ENCODE data around the gene XRN1. TPM values are rescaled to one million over a fixed set of nuclear protein-coding genes. Genes with fewer than 3 reads are reported as not detected.

Gene XRN1
- total and polyA plus RNA-seq, 10 of the 15 experiments (the other 5 are each of a cell fraction or from before 2014, with no cell fraction given): 1.7 to 38.8 (median 15.5) TPM

- TF ChIP-seq TARDBP (IDR thresholded peaks at IDR 0.05; ENCODE audit: borderline replicate concordance) (no peak), CHD4 (IDR thresholded peaks at IDR 0.05) (no peak)
Measured at GRCh38 chr3:142282503-142282902, 165.3 kb downstream of the XRN1 start (continued).

GRCh38 chr3:142281474-142281873 is 166.4 kb downstream of the XRN1 start:
- no peaks in the 10 kb centered on the region for H4K20me1 ChIP-seq (ENCODE audit: control insufficient read depth, insufficient read depth)
- no peak overlapping the region for H2AFZ ChIP-seq (ENCODE audit: control insufficient read depth, low read depth, low read length)
- H3K4me1 ChIP-seq (ENCODE audit: control insufficient read depth, insufficient read depth, low read length): no peaks in the 10 kb centered on the region; the same call in 1 of the 2 replicates
- H3K36me3 ChIP-seq (ENCODE audit: control insufficient read depth in 2 of 2, insufficient read depth in 2 of 2, low read length in 1 of 2): no peaks in the 10 kb centered on the region
- no TSS peak for BruUV-seq (replicated peaks)
- ChIA-PET POLR2A (no interaction called here), CTCF (interaction anchor here (0.8 to 4.9 kb wide), 5 partner anchors 156 to 319 kb away, joined by 3 to 43 read pairs (median 3); no protein-coding TSS in a partner anchor), RAD21 (ENCODE audit: unreplicated experiment) (interaction anchor here (1.2 to 2.6 kb wide), 2 partner anchors 156 to 259 kb away, joined by 3 to 12 read pairs; no protein-coding TSS in a partner anchor), SMC1A (ENCODE audit: uncharacterized antibody, unreplicated experiment) (interaction anchor here (0.6 to 1.7 kb wide), 4 partner anchors 101 to 601 kb away, joined by 3 to 8 read pairs (median 3); no protein-coding TSS in a partner anchor)
- intact Hi-C loops (cut with micrococcal nuclease; ENCODE audit: unreplicated experiment) (loop anchor here (2.0 to 5.0 kb wide), 3 partner anchors 101 to 809 kb away; partner anchors contain the start of gene RNF7), in situ Hi-C loops (cut with MboI) (loop anchor here (5.0 kb wide), 1 partner anchor 319 kb away; no protein-coding TSS in a partner anchor)
- no peak overlapping the region for H3K4me2 ChIP-seq (ENCODE audit: control insufficient read depth, insufficient read depth)
- no peak overlapping the region for H3K27ac ChIP-seq (ENCODE audit: control insufficient read depth, insufficient read depth)
- H3K79me2 ChIP-seq (ENCODE audit: control insufficient read depth, insufficient read depth, low read length): no peaks in the 10 kb centered on the region
- 47% methylated on average over 1 of the region's 1 CpG for WGBS (ENCODE audit: insufficient coverage, insufficient replicate concordance, low lambda C conversion rate, missing lambda C conversion rate)
- H3K27me3 ChIP-seq (replicated peaks in 1 of 2; ENCODE audit: control insufficient read depth in 2 of 2, insufficient read depth in 2 of 2, low read length in 1 of 2): no peaks in the 10 kb centered on the region
- no peak for FAIRE-seq
- no peaks in the 10 kb centered on the region for H3K9me3 ChIP-seq (replicated peaks; ENCODE audit: control insufficient read depth, insufficient read depth, low read length)
- DNase-seq (ENCODE audit: low read depth, low spot score): no peak
- no peak for TF ChIP-seq CBX5 (IDR thresholded peaks at IDR 0.05; ENCODE audit: low read depth)
- no peak for TF ChIP-seq MAX (IDR thresholded peaks at IDR 0.05; ENCODE audit: low read depth, low read length)
- TF ChIP-seq HDAC6 (IDR thresholded peaks at IDR 0.05; ENCODE audit: unreplicated experiment): no peak
- no peak for TF ChIP-seq POU2F2 (IDR thresholded peaks at IDR 0.05; ENCODE audit: borderline replicate concordance, low read depth, low read length)
- no peak for TF ChIP-seq TBL1XR1 (IDR thresholded peaks at IDR 0.05; ENCODE audit: low read depth, low read length)
- no peak for TF ChIP-seq PBX3 (IDR thresholded peaks at IDR 0.05; ENCODE audit: insufficient replicate concordance, low read depth, low read length)
- no peak for TF ChIP-seq RFX5 (IDR thresholded peaks at IDR 0.05; ENCODE audit: low read depth, low read length)
- TF ChIP-seq TARDBP (IDR thresholded peaks at IDR 0.05; ENCODE audit: borderline replicate concordance): no peak
- TF ChIP-seq CEBPB (IDR thresholded peaks at IDR 0.05; ENCODE audit: borderline replicate concordance in 1 of 2, low read depth in 2 of 2, low read length in 2 of 2): no peak
- TF ChIP-seq SP1 (IDR thresholded peaks at IDR 0.05; ENCODE audit: low read depth, low read length): no peak
- TF ChIP-seq IKZF1 (conservative IDR thresholded peaks at IDR 0.05): no peak
- TF ChIP-seq FOXM1 (IDR thresholded peaks at IDR 0.05; ENCODE audit: low read depth, low read length): no peak
- no peak for TF ChIP-seq ZBTB40 (IDR thresholded peaks at IDR 0.05; ENCODE audit: borderline replicate concordance)
- no peak for TF ChIP-seq ETV6 (conservative IDR thresholded peaks at IDR 0.05 in 1 of 2, IDR thresholded peaks at IDR 0.05 in 1 of 2; ENCODE audit: borderline replicate concordance in 1 of 2, low read depth in 1 of 2)
- no peak for TF ChIP-seq NR2F1 (conservative IDR thresholded peaks at IDR 0.05)
- no peak for TF ChIP-seq NRF1 (conservative IDR thresholded peaks at IDR 0.05; ENCODE audit: low read depth, low read length)
- no peak overlapping the region for H3K9ac ChIP-seq (ENCODE audit: control insufficient read depth, insufficient read depth, low read length)
- no peak for ATAC-seq
- H3K4me3 ChIP-seq: no peak overlapping the region
